Left ventricle myocardium inferior (tissue), 1 donor: ENCODE data around the gene KRTAP3-1. TPM values are rescaled to one million over a fixed set of nuclear protein-coding genes. Genes with fewer than 3 reads are reported as not detected.

ENCODE experiments used
- DNase-seq: peaks from one replicate; pipeline ENCODE4 v3.0.0-alpha.2; 2020
- H3K27ac ChIP-seq: fragments of 200-600 bp; replicated peaks from 2 replicates; pipeline ENCODE4 v1.8.0; 2021
- H3K27me3 ChIP-seq: fragments of 200-600 bp; 2 replicates; pipeline ENCODE4 v1.8.0; 2021; ENCODE audit warnings: low read depth
- H3K36me3 ChIP-seq: fragments of 200-600 bp; 2 replicates; pipeline ENCODE4 v1.8.0; 2021
- H3K4me1 ChIP-seq: fragments of 200-600 bp; 2 replicates; pipeline ENCODE4 v1.8.0; 2021
- H3K4me3 ChIP-seq: fragments of 200-600 bp; 2 replicates; pipeline ENCODE4 v1.8.0; 2021; ENCODE audit warnings: mild to moderate bottlenecking, moderate library complexity
- H3K9me3 ChIP-seq: fragments of 200-600 bp; replicated peaks from 2 replicates; pipeline ENCODE4 v1.8.0; 2021
- CTCF ChIP-seq: fragments of 200-600 bp; IDR thresholded peaks from 2 replicates; pipeline ENCODE4 v1.8.0; 2021; ENCODE audit warnings: antibody characterized with exemption, mild to moderate bottlenecking, borderline replicate concordance
- intact Hi-C: fragments of 100-400 bp; cut with micrococcal nuclease; formaldehyde crosslinking; loops from one replicate; pipeline ENCODE4 v1.11.0; 2022
- total RNA-seq: library from RNA; stranded (reverse); fragmentation: NEBNext Ultra II Directional; extraction: Animal tissue kit (Norgen Biotek cat#: 25700); gene quantifications from one replicate; pipeline ENCODE4 v1.2.1, GENCODE V29; 2021
- donor health status: DM: no; HTN: yes; CAD: no; lungs with severe emphysema.

The KRTAP3-1 gene
- total RNA-seq, 1 donor from 2014 or later, result not detected

GRCh38 chr17:41029633-41030245, 20.8 kb upstream of the KRTAP3-1 start, which contains the start of gene KRTAP1-4:
KRTAP1-4 (minus strand) TSS chr17:41030195; CDS start chr17:41030078, 117 bp downstream.
- H3K4me3 ChIP-seq, result no peak within 1 kb of the TSS
- no peak for DNase-seq
- H3K36me3 ChIP-seq, result no peaks in the 10 kb centered on the region
- no peaks in the 10 kb centered on the region for H3K9me3 ChIP-seq
- intact Hi-C loops, result no loop called here
- peaks cover 75% of the 10 kb centered on the region for H3K27me3 ChIP-seq
- TF ChIP-seq CTCF, result no peak
- no peak within 1 kb of the TSS for H3K27ac ChIP-seq
- H3K4me1 ChIP-seq, result no peaks in the 10 kb centered on the region

- intact Hi-C loops, result no loop called here
- Histone ChIP-seq H3K27ac (no peak within 1 kb of the TSS), H3K27me3 (peaks cover 63% of the 10 kb centered on the region), H3K9me3 (no peaks in the 10 kb centered on the region), H3K4me3 (no peak within 1 kb of the TSS), H3K36me3 (no peaks in the 10 kb centered on the region), H3K4me1 (no peaks in the 10 kb centered on the region)
- no peak for TF ChIP-seq CTCF
- no peak for DNase-seq
Observed at GRCh38 chr17:41026715-41027471, 18.0 kb upstream of the KRTAP3-1 start, which contains the start of gene KRTAP1-5. KRTAP1-5 (minus strand) TSS chr17:41027208; CDS start chr17:41027155, 53 bp downstream.

- Histone ChIP-seq H3K9me3 (no peaks in the 10 kb centered on the region), H3K36me3 (no peaks in the 10 kb centered on the region), H3K27ac (no peak overlapping the region), H3K4me1 (no peaks in the 10 kb centered on the region), H3K4me3 (no peak overlapping the region), H3K27me3 (peaks cover 44% of the 10 kb centered on the region)
- intact Hi-C loops, result no loop called here
- TF ChIP-seq CTCF, result no peak
- no peak for DNase-seq
Observed at GRCh38 chr17:41024697-41025096, 15.8 kb upstream of the KRTAP3-1 start.

- H3K4me3 ChIP-seq, result no peak overlapping the region
- no peak overlapping the region for H3K27ac ChIP-seq
- peaks cover 5% of the 10 kb centered on the region for H3K27me3 ChIP-seq
- intact Hi-C loops, result no loop called here
- no peaks in the 10 kb centered on the region for H3K4me1 ChIP-seq
- no peaks in the 10 kb centered on the region for H3K9me3 ChIP-seq
- no peaks in the 10 kb centered on the region for H3K36me3 ChIP-seq
- no peak for DNase-seq
- no peak for TF ChIP-seq CTCF
Observed at GRCh38 chr17:41020336-41020735, 11.4 kb upstream of the KRTAP3-1 start.

GRCh38 chr17:41019415-41019814, 10.5 kb upstream of the KRTAP3-1 start:
- DNase-seq, result no peak

More at GRCh38 chr17:41019415-41019814, 10.5 kb upstream of the KRTAP3-1 start:
- TF ChIP-seq CTCF, result no peak
- H3K4me3 ChIP-seq, result no peak overlapping the region
- H3K9me3 ChIP-seq, result no peaks in the 10 kb centered on the region
- no peak overlapping the region for H3K27ac ChIP-seq
- intact Hi-C loops, result no loop called here
- no peaks in the 10 kb centered on the region for H3K4me1 ChIP-seq
- H3K27me3 ChIP-seq, result no peaks in the 10 kb centered on the region
- no peaks in the 10 kb centered on the region for H3K36me3 ChIP-seq
